Loucy (cell line): Measurements from ENCODE around the gene CD160.

Source experiments
- CTCF ChIP-seq: fragments of 200-600 bp; sonication (generic); conservative IDR thresholded peaks from 2 replicates; pipeline ENCODE4 v1.5.1; 2014; ENCODE audit warnings: mild to moderate bottlenecking, antibody characterized with exemption, low read length
- EZH2phosphoT487 ChIP-seq: fragments of 200-600 bp; IDR thresholded peaks from 2 replicates; pipeline ENCODE4 v1.6.1; 2018; ENCODE audit warnings: antibody characterized with exemption, mild to moderate bottlenecking, moderate library complexity, borderline replicate concordance

DNA sequence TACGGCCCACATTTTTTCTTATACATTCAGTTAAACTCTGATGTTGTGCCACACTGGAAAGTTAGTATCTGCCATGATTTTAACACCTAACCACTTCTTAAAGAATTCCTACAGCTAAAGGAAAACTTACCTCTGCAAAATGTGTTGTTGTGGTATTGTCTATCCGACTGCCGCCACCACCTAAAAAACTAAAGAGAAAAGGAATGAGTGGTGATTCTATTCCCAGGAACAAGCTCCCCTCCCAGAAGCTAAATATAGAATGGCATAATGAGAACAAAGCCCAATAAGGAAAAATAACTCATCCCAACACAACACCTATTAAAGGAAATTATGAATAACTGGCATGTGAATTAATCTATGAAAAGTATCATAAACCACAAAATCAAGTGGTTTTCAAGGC is 65.1 kb downstream of the CD160 start:
- TF ChIP-seq CTCF, result no peak
- no peak for TF ChIP-seq EZH2phosphoT487
